ENCODE results near the gene SHROOM2.
"Not testable (repeated sequence)": the region's sequence is repeated elsewhere in the genome, so short reads cannot be mapped to it uniquely, and the experiment has no call there.

The SHROOM2 gene

GRCh38 chrX:9785944-9786797 is at the start of gene SHROOM2:
Gene SHROOM2, plus strand, starts transcription at chrX:9786429. Its CDS starts 117 bp downstream, at chrX:9786546.
- DNase-seq (ENCODE audit: low spot score) = no peak

GRCh38 chrX:9737363-9737762 is 48.9 kb upstream of the SHROOM2 start:
- DNase-seq (ENCODE audit: low spot score) = no peak

GRCh38 chrX:9738151-9738550 is 48.1 kb upstream of the SHROOM2 start:
- no peak for DNase-seq (ENCODE audit: low spot score)

GRCh38 chrX:9739130-9739529 is 47.1 kb upstream of the SHROOM2 start:
- DNase-seq (ENCODE audit: low spot score) = no peak

GRCh38 chrX:9745417-9746115 is 40.7 kb upstream of the SHROOM2 start:
- DNase-seq (ENCODE audit: low spot score) = peak; percentile 9

GRCh38 chrX:9746148-9746888 is 39.9 kb upstream of the SHROOM2 start:
- no peak for DNase-seq (ENCODE audit: low spot score)

GRCh38 chrX:9747644-9748043 is 38.6 kb upstream of the SHROOM2 start:
- DNase-seq (ENCODE audit: low spot score) = no peak

- peak; percentile 10 for DNase-seq (ENCODE audit: low spot score)
Observed at GRCh38 chrX:9749146-9749692, 37.0 kb upstream of the SHROOM2 start.

- DNase-seq (ENCODE audit: low spot score) = no peak
Observed at GRCh38 chrX:9757366-9757765, 28.9 kb upstream of the SHROOM2 start.

GRCh38 chrX:9758021-9758638 is 28.1 kb upstream of the SHROOM2 start:
- no peak for DNase-seq (ENCODE audit: low spot score)

- no peak for DNase-seq (ENCODE audit: low spot score)
Observed at GRCh38 chrX:9759337-9759736, 26.9 kb upstream of the SHROOM2 start.

GRCh38 chrX:9765072-9765736 is 21.0 kb upstream of the SHROOM2 start:
- DNase-seq (ENCODE audit: low spot score) = no peak

GRCh38 chrX:9765737-9766097 is 20.5 kb upstream of the SHROOM2 start, which contains the start of gene GPR143:
Gene GPR143, minus strand, starts transcription at chrX:9765847. Its CDS starts 30 bp downstream, at chrX:9765817.
- DNase-seq (ENCODE audit: low spot score) = no peak

- no peak for DNase-seq (ENCODE audit: low spot score)
Observed at GRCh38 chrX:9767375-9767774, 18.9 kb upstream of the SHROOM2 start.

- DNase-seq (ENCODE audit: low spot score) = not testable (repeated sequence)
Observed at GRCh38 chrX:9768321-9768839, 17.8 kb upstream of the SHROOM2 start.

GRCh38 chrX:9770319-9770718 is 15.9 kb upstream of the SHROOM2 start:
- peak; percentile 19 for DNase-seq (ENCODE audit: low spot score)

GRCh38 chrX:9772943-9773342 is 13.3 kb upstream of the SHROOM2 start:
- no peak for DNase-seq (ENCODE audit: low spot score)

- no peak for DNase-seq (ENCODE audit: low spot score)
Observed at GRCh38 chrX:9775930-9776329, 10.3 kb upstream of the SHROOM2 start.

GRCh38 chrX:9781941-9782340 is 4.3 kb upstream of the SHROOM2 start:
- no peak for DNase-seq (ENCODE audit: low spot score)

GRCh38 chrX:9784332-9784731 is 1.9 kb upstream of the SHROOM2 start:
- DNase-seq (ENCODE audit: low spot score) = no peak

All from NAMALWA (cell line).